ENCODE results near the gene MAGT1.
"Not testable (repeated sequence)": the region's sequence is repeated elsewhere in the genome, so short reads cannot be mapped to it uniquely, and the experiment has no call there.

The MAGT1 gene

DNA sequence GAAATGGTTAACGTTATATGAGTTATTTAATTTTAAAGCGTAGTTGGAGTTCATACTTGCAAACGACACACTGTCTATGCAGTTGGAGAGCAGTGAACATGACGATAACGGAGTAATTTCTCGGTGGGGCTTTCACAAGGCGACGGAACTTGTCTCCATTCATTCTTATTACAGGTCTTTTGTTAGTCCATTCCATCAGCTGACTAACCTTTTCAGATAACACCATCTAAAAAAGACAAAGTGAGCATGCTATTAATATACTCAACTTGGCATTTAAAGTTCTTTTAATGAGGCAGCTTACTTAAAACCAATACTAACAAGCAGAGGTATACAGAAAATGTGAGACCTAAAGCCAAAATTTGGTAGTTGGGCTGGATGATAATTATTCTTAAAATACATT is 19.9 kb downstream of the MAGT1 start:
- H3K27me3 ChIP-seq (ENCODE audit: control insufficient read depth, insufficient read depth, low read length, poor library complexity, severe bottlenecking), result no peaks in the 10 kb centered on the region
- H3K27ac ChIP-seq (ENCODE audit: insufficient read depth, low read depth, low read length, poor library complexity, severe bottlenecking), result no peak overlapping the region
- H3K36me3 ChIP-seq (ENCODE audit: control insufficient read depth, insufficient read depth, low read length), result peaks cover 4% of the 10 kb centered on the region
- no peaks in the 10 kb centered on the region for H3K9me3 ChIP-seq (ENCODE audit: control insufficient read depth, low read length)
- no peak overlapping the region for H3K4me3 ChIP-seq (ENCODE audit: insufficient read depth, low read depth, low read length)
- H3K4me1 ChIP-seq (ENCODE audit: control insufficient read depth, insufficient read depth, low read length), result no peaks in the 10 kb centered on the region
- 96 to 97% methylated on average over 8 of the region's 8 CpGs for WGBS, 2 experiments

- not testable (repeated sequence) for H3K36me3 ChIP-seq (ENCODE audit: control insufficient read depth, insufficient read depth, low read length); H3K4me3 ChIP-seq (ENCODE audit: insufficient read depth, low read depth, low read length); H3K27ac ChIP-seq (ENCODE audit: insufficient read depth, low read depth, low read length, poor library complexity, severe bottlenecking); H3K4me1 ChIP-seq (ENCODE audit: control insufficient read depth, insufficient read depth, low read length); H3K9me3 ChIP-seq (ENCODE audit: control insufficient read depth, low read length); H3K27me3 ChIP-seq (ENCODE audit: control insufficient read depth, insufficient read depth, low read length, poor library complexity, severe bottlenecking)
- 85 to 90% methylated on average over 3 to 5 of the region's 5 CpGs for WGBS, 2 experiments
Measured at GRCh38 chrX:77831544-77831943, 63.7 kb downstream of the MAGT1 start.

DNA sequence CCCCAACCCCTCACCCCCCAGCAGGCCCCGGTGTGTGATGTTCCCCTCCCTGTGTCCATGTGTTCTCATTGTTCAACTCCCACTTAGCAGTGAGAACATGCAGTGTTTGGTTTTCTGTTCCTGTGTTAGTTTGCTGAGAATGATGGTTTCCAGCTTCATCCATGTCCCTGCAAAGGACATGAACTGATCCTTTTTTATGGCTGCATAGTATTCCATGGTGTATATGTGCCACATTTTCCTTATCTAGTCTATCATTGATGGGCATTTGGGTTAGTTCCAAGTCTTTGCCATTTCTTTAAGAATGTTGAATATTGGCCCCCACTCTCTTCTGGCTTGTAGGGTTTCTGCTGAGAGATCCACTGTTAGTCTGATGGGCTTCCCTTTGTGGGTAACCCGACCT is 73.2 kb downstream of the MAGT1 start:
- not testable (repeated sequence) for H3K27ac ChIP-seq (ENCODE audit: insufficient read depth, low read depth, low read length, poor library complexity, severe bottlenecking); H3K9me3 ChIP-seq (ENCODE audit: control insufficient read depth, low read length); H3K4me3 ChIP-seq (ENCODE audit: insufficient read depth, low read depth, low read length); H3K36me3 ChIP-seq (ENCODE audit: control insufficient read depth, insufficient read depth, low read length); H3K4me1 ChIP-seq (ENCODE audit: control insufficient read depth, insufficient read depth, low read length); H3K27me3 ChIP-seq (ENCODE audit: control insufficient read depth, insufficient read depth, low read length, poor library complexity, severe bottlenecking)
- WGBS, 2 experiments, result 100% methylated on average over 1 of the region's 2 CpGs; no CpG with 5 or more reads in 1 of the 2 experiments

GRCh38 chrX:77820091-77820727 is 75.0 kb downstream of the MAGT1 start:
- Histone ChIP-seq H3K27ac (ENCODE audit: insufficient read depth, low read depth, low read length, poor library complexity, severe bottlenecking) (no peak overlapping the region), H3K27me3 (ENCODE audit: control insufficient read depth, insufficient read depth, low read length, poor library complexity, severe bottlenecking) (no peaks in the 10 kb centered on the region), H3K36me3 (ENCODE audit: control insufficient read depth, insufficient read depth, low read length) (no peaks in the 10 kb centered on the region), H3K4me3 (ENCODE audit: insufficient read depth, low read depth, low read length) (no peak overlapping the region), H3K4me1 (ENCODE audit: control insufficient read depth, insufficient read depth, low read length) (no peaks in the 10 kb centered on the region), H3K9me3 (ENCODE audit: control insufficient read depth, low read length) (no peaks in the 10 kb centered on the region)
- WGBS, 2 experiments, result 96 to 98% methylated on average over 8 to 9 of the region's 9 CpGs

DNA sequence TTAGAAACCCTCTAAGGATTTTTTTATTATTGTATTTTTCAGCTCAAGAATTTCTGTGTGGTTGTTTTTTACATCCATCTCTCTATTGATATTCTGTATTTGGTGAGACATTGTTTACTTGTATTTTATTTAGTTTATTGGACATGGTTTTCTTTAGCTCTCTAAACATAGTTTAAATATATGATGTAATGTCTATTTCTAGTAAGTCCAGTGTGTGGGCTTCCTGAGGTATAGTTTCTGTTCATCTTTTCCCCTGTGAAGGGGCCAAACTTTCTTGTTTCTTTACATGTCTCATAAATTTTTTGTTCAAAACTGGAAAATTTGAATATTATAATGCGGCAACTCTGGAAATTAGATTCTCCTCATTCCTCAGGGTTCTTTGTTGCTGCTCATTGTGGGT is 81.0 kb downstream of the MAGT1 start:
- Histone ChIP-seq H3K4me3 (ENCODE audit: insufficient read depth, low read depth, low read length) (no peak overlapping the region), H3K4me1 (ENCODE audit: control insufficient read depth, insufficient read depth, low read length) (no peaks in the 10 kb centered on the region), H3K9me3 (ENCODE audit: control insufficient read depth, low read length) (no peaks in the 10 kb centered on the region), H3K27me3 (ENCODE audit: control insufficient read depth, insufficient read depth, low read length, poor library complexity, severe bottlenecking) (no peaks in the 10 kb centered on the region), H3K36me3 (ENCODE audit: control insufficient read depth, insufficient read depth, low read length) (no peaks in the 10 kb centered on the region), H3K27ac (ENCODE audit: insufficient read depth, low read depth, low read length, poor library complexity, severe bottlenecking) (no peak overlapping the region)
- WGBS, 2 experiments, result 100% methylated on average over 1 of the region's 1 CpG; no CpG with 5 or more reads in 1 of the 2 experiments

GRCh38 chrX:77802201-77802600 is 93.0 kb downstream of the MAGT1 start:
- H3K4me1 ChIP-seq (ENCODE audit: control insufficient read depth, insufficient read depth, low read length), result no peaks in the 10 kb centered on the region
- no peaks in the 10 kb centered on the region for H3K27me3 ChIP-seq (ENCODE audit: control insufficient read depth, insufficient read depth, low read length, poor library complexity, severe bottlenecking)
- H3K4me3 ChIP-seq (ENCODE audit: insufficient read depth, low read depth, low read length), result no peak overlapping the region
- no CpG with 5 or more reads among the region's 1 CpG for WGBS, 2 experiments
- no peak overlapping the region for H3K27ac ChIP-seq (ENCODE audit: insufficient read depth, low read depth, low read length, poor library complexity, severe bottlenecking)
- H3K36me3 ChIP-seq (ENCODE audit: control insufficient read depth, insufficient read depth, low read length), result no peaks in the 10 kb centered on the region
- no peaks in the 10 kb centered on the region for H3K9me3 ChIP-seq (ENCODE audit: control insufficient read depth, low read length)

GRCh38 chrX:77795124-77795523 is 100.1 kb downstream of the MAGT1 start:
- no peak overlapping the region for H3K27ac ChIP-seq (ENCODE audit: insufficient read depth, low read depth, low read length, poor library complexity, severe bottlenecking)
- H3K9me3 ChIP-seq (ENCODE audit: control insufficient read depth, low read length), result no peaks in the 10 kb centered on the region
- no peaks in the 10 kb centered on the region for H3K4me1 ChIP-seq (ENCODE audit: control insufficient read depth, insufficient read depth, low read length)
- 100% methylated on average over 1 of the region's 1 CpG; no CpG with 5 or more reads in 1 of the 2 experiments for WGBS, 2 experiments
- no peaks in the 10 kb centered on the region for H3K36me3 ChIP-seq (ENCODE audit: control insufficient read depth, insufficient read depth, low read length)
- no peak overlapping the region for H3K4me3 ChIP-seq (ENCODE audit: insufficient read depth, low read depth, low read length)
- H3K27me3 ChIP-seq (ENCODE audit: control insufficient read depth, insufficient read depth, low read length, poor library complexity, severe bottlenecking), result no peaks in the 10 kb centered on the region

DNA sequence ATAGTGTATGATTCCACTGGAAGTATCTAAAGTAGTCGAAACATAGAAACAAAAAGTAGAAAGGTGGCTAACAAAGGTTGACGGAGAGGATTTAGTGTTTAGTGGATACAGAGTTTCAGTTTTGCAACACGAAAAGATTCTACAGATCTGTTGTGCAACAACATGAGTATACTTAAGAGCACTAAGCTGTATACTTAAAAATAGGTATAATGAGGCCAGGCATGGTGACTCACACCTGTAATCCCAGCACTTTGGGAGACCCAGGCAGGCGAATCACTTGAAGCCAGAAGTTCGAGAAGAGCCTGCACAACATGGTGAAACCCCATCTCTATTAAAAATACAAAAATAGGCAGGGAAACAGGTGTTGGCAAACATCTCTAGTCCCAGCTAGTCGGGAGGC is 101.3 kb downstream of the MAGT1 start:
- no peaks in the 10 kb centered on the region for H3K4me1 ChIP-seq (ENCODE audit: control insufficient read depth, insufficient read depth, low read length)
- no peaks in the 10 kb centered on the region for H3K36me3 ChIP-seq (ENCODE audit: control insufficient read depth, insufficient read depth, low read length)
- H3K27me3 ChIP-seq (ENCODE audit: control insufficient read depth, insufficient read depth, low read length, poor library complexity, severe bottlenecking), result no peaks in the 10 kb centered on the region
- H3K27ac ChIP-seq (ENCODE audit: insufficient read depth, low read depth, low read length, poor library complexity, severe bottlenecking), result no peak overlapping the region
- WGBS, 2 experiments, result 88 to 92% methylated on average over 4 to 6 of the region's 6 CpGs
- no peaks in the 10 kb centered on the region for H3K9me3 ChIP-seq (ENCODE audit: control insufficient read depth, low read length)
- H3K4me3 ChIP-seq (ENCODE audit: insufficient read depth, low read depth, low read length), result no peak overlapping the region

GRCh38 chrX:77788050-77788449 is 107.2 kb downstream of the MAGT1 start:
- Histone ChIP-seq H3K4me1 (ENCODE audit: control insufficient read depth, insufficient read depth, low read length) (no peaks in the 10 kb centered on the region), H3K27me3 (ENCODE audit: control insufficient read depth, insufficient read depth, low read length, poor library complexity, severe bottlenecking) (no peaks in the 10 kb centered on the region), H3K4me3 (ENCODE audit: insufficient read depth, low read depth, low read length) (no peak overlapping the region), H3K9me3 (ENCODE audit: control insufficient read depth, low read length) (no peaks in the 10 kb centered on the region), H3K36me3 (ENCODE audit: control insufficient read depth, insufficient read depth, low read length) (no peaks in the 10 kb centered on the region), H3K27ac (ENCODE audit: insufficient read depth, low read depth, low read length, poor library complexity, severe bottlenecking) (no peak overlapping the region)
- 67 to 92% methylated on average over 1 to 2 of the region's 2 CpGs for WGBS, 2 experiments

GRCh38 chrX:77786365-77786680 is 108.9 kb downstream of the MAGT1 start:
- Histone ChIP-seq H3K4me1 (ENCODE audit: control insufficient read depth, insufficient read depth, low read length) (no peaks in the 10 kb centered on the region), H3K9me3 (ENCODE audit: control insufficient read depth, low read length) (no peaks in the 10 kb centered on the region), H3K4me3 (ENCODE audit: insufficient read depth, low read depth, low read length) (peak overlapping the region; percentile 76), H3K27ac (ENCODE audit: insufficient read depth, low read depth, low read length, poor library complexity, severe bottlenecking) (peak overlapping the region; percentile 98), H3K27me3 (ENCODE audit: control insufficient read depth, insufficient read depth, low read length, poor library complexity, severe bottlenecking) (no peaks in the 10 kb centered on the region), H3K36me3 (ENCODE audit: control insufficient read depth, insufficient read depth, low read length) (no peaks in the 10 kb centered on the region)
- 63 to 68% methylated on average over 3 to 5 of the region's 5 CpGs for WGBS, 2 experiments
